Middle frontal gyrus (tissue), 1 donor: ENCODE data around the gene SCCPDH.
A peak's percentile ranks its signal among the peaks of the same experiment; 100 is the strongest.
"Not testable (repeated sequence)": the region's sequence is repeated elsewhere in the genome, so short reads cannot be mapped to it uniquely, and the experiment has no call there.

ENCODE experiments used
- DNase-seq: peaks from one replicate; pipeline ENCODE4 v3.0.0-alpha.2; 2015; ENCODE audit warnings: low spot score; ENCODE audit errors: extremely low spot score

Gene SCCPDH

GRCh38 chr1:246705368-246705767 lies 18.8 kb upstream of the SCCPDH start:
- no peak for DNase-seq

GRCh38 chr1:246708166-246708565 lies 16.0 kb upstream of the SCCPDH start:
- DNase-seq: no peak

- no peak for DNase-seq
These were observed 15.0 kb upstream of the SCCPDH start for GRCh38 chr1:246709196-246709595.

GRCh38 chr1:246709835-246710234 lies 14.4 kb upstream of the SCCPDH start:
- no peak for DNase-seq

- DNase-seq: no peak
These were observed 12.6 kb upstream of the SCCPDH start for GRCh38 chr1:246711548-246712003.

GRCh38 chr1:246712428-246712827 lies 11.8 kb upstream of the SCCPDH start:
- DNase-seq: not testable (repeated sequence)

GRCh38 chr1:246719361-246719760 lies 4.8 kb upstream of the SCCPDH start:
- DNase-seq: not testable (repeated sequence)

GRCh38 chr1:246720814-246721213 lies 3.4 kb upstream of the SCCPDH start:
- DNase-seq: not testable (repeated sequence)

- DNase-seq: no peak
These were observed 1.5 kb upstream of the SCCPDH start for GRCh38 chr1:246722720-246723119.

GRCh38 chr1:246724731-246725095 lies 504 bp downstream of the SCCPDH start:
- no peak for DNase-seq

- DNase-seq: no peak
These were observed 982 bp downstream of the SCCPDH start for GRCh38 chr1:246725191-246725590.

- DNase-seq: no peak
These were observed 2.1 kb downstream of the SCCPDH start for GRCh38 chr1:246726255-246726679.

- DNase-seq: peak; percentile 27
These were observed 2.7 kb downstream of the SCCPDH start for GRCh38 chr1:246726881-246727280.

- no peak for DNase-seq
These were observed 3.4 kb downstream of the SCCPDH start for GRCh38 chr1:246727594-246727993.

GRCh38 chr1:246728311-246728710 lies 4.1 kb downstream of the SCCPDH start:
- no peak for DNase-seq

- DNase-seq: not testable (repeated sequence)
These were observed 4.8 kb downstream of the SCCPDH start for GRCh38 chr1:246729040-246729439.

- no peak for DNase-seq
These were observed 6.6 kb downstream of the SCCPDH start for GRCh38 chr1:246730839-246731238.

GRCh38 chr1:246731873-246732272 lies 7.7 kb downstream of the SCCPDH start:
- not testable (repeated sequence) for DNase-seq

- no peak for DNase-seq
These were observed 9.5 kb downstream of the SCCPDH start for GRCh38 chr1:246733704-246734103.

- no peak for DNase-seq
These were observed 10.7 kb downstream of the SCCPDH start for GRCh38 chr1:246734866-246735265.

- DNase-seq: no peak
These were observed 11.5 kb downstream of the SCCPDH start for GRCh38 chr1:246735735-246736134.

GRCh38 chr1:246742396-246742795 lies 18.2 kb downstream of the SCCPDH start:
- DNase-seq: no peak

GRCh38 chr1:246746155-246746554 lies 21.9 kb downstream of the SCCPDH start:
- DNase-seq: not testable (repeated sequence)

GRCh38 chr1:246748006-246748405 lies 23.8 kb downstream of the SCCPDH start:
- DNase-seq: no peak
